ENCODE results near the gene DDX54. TPM values are rescaled to one million over a fixed set of nuclear protein-coding genes. Genes with fewer than 3 reads are reported as not detected.

The DDX54 gene
- total RNA-seq, 2 donors from 2014 or later, result 35.1 to 38.0 TPM

- no peaks in the 10 kb centered on the region for H3K27me3 ChIP-seq
- no peak for TF ChIP-seq CTCF (IDR thresholded peaks at IDR 0.05)
- H3K27ac ChIP-seq, result no peak overlapping the region
- H3K36me3 ChIP-seq, result peaks cover 38% of the 10 kb centered on the region
- peaks cover 0 to 3% of the 10 kb centered on the region in 2 donors for H3K9me3 ChIP-seq
- peaks cover 0 to 25% of the 10 kb centered on the region in 2 donors for H3K4me1 ChIP-seq
- DNase-seq (ENCODE audit: low spot score), result no peak
- H3K4me3 ChIP-seq, result no peak overlapping the region
These were observed 3.3 kb downstream of the DDX54 start for GRCh38 chr12:113181975-113182374.

GRCh38 chr12:113180333-113180732, 4.9 kb downstream of the DDX54 start:
- H3K4me1 ChIP-seq, result peaks cover 0 to 13% of the 10 kb centered on the region in 2 donors
- H3K27me3 ChIP-seq, result no peaks in the 10 kb centered on the region
- H3K27ac ChIP-seq, result no peak overlapping the region
- peaks cover 0 to 3% of the 10 kb centered on the region in 2 donors for H3K9me3 ChIP-seq
- peaks cover 44% of the 10 kb centered on the region for H3K36me3 ChIP-seq
- no peak for TF ChIP-seq CTCF (IDR thresholded peaks at IDR 0.05)
- no peak for DNase-seq (ENCODE audit: low spot score)
- no peak overlapping the region for H3K4me3 ChIP-seq

- no peak for DNase-seq (ENCODE audit: low spot score)
- TF ChIP-seq CTCF (IDR thresholded peaks at IDR 0.05), result no peak
- Histone ChIP-seq H3K4me3 (no peak overlapping the region), H3K4me1 (peaks cover 0 to 7% of the 10 kb centered on the region in 2 donors), H3K27ac (no peak overlapping the region), H3K27me3 (no peaks in the 10 kb centered on the region), H3K9me3 (peaks cover 0 to 3% of the 10 kb centered on the region in 2 donors), H3K36me3 (peaks cover 56% of the 10 kb centered on the region)
These were observed 6.3 kb downstream of the DDX54 start for GRCh38 chr12:113179023-113179422.

- Histone ChIP-seq H3K27me3 (no peaks in the 10 kb centered on the region), H3K36me3 (peaks cover 88% of the 10 kb centered on the region), H3K27ac (no peak overlapping the region), H3K4me3 (no peak overlapping the region), H3K9me3 (peaks cover 0 to 3% of the 10 kb centered on the region in 2 donors), H3K4me1 (no peaks in the 10 kb centered on the region)
- peak; percentile 98 for TF ChIP-seq CTCF (IDR thresholded peaks at IDR 0.05)
- DNase-seq (ENCODE audit: low spot score), result peak; percentile 64
These were observed 10.6 kb downstream of the DDX54 start for GRCh38 chr12:113174461-113175384.

GRCh38 chr12:113173081-113173698, 12.1 kb downstream of the DDX54 start:
- peaks cover 0 to 3% of the 10 kb centered on the region in 2 donors for H3K9me3 ChIP-seq
- no peak for TF ChIP-seq CTCF (IDR thresholded peaks at IDR 0.05)
- no peaks in the 10 kb centered on the region for H3K4me1 ChIP-seq
- H3K27ac ChIP-seq, result no peak overlapping the region
- no peak overlapping the region for H3K4me3 ChIP-seq
- H3K27me3 ChIP-seq, result no peaks in the 10 kb centered on the region
- no peak for DNase-seq (ENCODE audit: low spot score)
- peaks cover 88% of the 10 kb centered on the region for H3K36me3 ChIP-seq
